Activated CD4-positive, alpha-beta T cell treated with anti-CD3 and anti-CD28 coated beads for 24 hours (primary cell): ENCODE data around the gene HSPG2.
A peak's percentile ranks its signal among the peaks of the same experiment; 100 is the strongest.
"Not testable (repeated sequence)": the region's sequence is repeated elsewhere in the genome, so short reads cannot be mapped to it uniquely, and the experiment has no call there.

ENCODE experiments used
- DNase-seq, 2 donors: peaks; one replicate each; pipeline ENCODE4 v3.0.0-alpha.2; 2020; ENCODE audit warnings: low read depth in 2 of 2

HSPG2 gene

DNA sequence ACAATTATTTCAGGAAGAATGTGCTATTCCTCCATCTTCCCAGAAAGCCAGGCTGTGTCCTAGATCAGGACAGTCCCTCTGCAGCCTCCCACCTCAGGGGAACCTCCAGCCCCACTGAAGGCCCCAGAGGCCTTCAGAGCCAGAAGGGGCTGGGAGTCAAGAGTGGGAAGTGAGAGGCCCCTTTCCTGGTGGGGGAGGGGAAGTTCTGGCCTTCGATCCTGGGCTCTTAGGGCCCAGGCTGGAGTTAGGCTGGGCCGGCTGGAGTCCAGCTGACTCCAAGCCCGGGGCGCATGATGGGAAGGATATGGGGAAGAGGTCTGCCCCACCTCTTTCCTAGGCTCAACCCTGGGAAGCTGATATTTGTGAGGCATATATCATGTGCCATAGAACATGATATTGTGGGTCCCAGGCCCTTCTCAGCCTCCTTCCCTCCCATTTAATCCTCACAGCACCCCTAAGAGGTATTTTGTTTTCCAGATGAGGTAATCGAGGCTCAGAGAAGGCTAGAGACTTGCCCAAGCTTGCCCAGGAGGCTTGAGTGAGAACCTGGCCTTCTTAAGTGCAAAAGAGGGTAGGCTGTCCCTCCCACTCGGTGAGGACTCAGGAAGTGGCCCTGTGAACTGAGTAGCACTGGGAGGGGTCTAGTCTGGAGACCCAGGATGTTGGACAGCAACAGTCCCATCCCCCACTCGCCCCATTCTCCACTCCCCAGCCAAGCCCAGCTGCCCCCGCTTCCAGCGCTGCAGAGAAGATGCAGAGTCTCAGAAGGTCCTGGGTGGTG, 18.6 kb upstream of the HSPG2 start:
- DNase-seq: no peak

DNA sequence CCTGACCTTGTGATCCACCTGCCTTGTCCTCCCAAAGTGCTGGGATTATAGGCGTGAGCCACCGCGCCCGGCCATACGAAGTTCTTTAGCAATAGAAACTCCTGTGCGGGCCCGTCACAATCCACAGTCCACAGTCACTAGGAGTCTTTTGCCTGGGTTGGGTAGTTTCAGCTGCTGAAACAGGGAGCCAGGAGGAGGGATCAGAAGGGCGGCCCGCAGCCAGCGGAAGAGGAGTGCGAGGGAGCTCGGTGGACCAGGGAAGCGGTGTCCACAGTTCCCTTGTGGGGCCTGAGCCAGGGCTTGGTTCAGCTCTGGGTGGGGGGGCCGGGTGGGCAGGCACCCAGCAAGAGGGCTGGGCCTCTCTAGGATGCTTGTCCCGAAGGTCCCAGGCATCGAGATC, 17.9 kb upstream of the HSPG2 start:
- DNase-seq: no peak

DNA sequence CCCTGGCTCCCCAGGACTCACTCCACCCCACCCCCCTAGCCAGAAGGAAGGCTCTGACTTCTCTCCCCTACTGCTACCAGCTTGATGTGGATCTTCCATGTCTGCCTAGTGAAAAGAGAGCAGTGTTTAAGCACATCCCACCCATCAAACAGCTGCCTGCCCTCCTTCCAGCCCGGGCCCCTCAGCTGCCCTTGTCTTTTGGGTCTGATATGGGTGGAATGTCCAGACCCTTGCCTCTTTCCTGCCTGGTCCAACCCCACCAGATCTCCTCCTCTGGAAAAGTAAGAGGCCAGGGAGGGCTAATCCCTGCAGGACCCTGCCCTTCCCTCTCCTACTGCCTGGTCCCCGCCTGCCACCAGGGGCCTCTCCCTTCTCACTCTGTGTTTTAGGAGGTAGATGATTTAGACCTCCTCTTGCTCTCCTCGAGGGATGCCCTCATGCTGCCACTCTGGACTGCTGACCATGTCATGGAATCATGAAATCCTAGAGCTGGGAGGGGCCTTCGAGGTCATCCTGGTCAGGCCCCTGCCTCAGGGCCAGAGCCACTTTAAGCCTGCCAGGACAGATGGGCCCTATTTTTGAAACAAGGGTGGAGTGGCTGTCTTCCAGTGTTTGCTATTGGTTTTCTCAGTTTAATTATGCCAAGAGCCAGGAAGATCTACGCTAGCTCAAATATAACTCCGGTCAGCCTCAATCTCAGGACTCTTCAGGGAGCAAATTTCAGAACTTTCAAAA, 15.8 kb upstream of the HSPG2 start:
- DNase-seq: no peak

DNA sequence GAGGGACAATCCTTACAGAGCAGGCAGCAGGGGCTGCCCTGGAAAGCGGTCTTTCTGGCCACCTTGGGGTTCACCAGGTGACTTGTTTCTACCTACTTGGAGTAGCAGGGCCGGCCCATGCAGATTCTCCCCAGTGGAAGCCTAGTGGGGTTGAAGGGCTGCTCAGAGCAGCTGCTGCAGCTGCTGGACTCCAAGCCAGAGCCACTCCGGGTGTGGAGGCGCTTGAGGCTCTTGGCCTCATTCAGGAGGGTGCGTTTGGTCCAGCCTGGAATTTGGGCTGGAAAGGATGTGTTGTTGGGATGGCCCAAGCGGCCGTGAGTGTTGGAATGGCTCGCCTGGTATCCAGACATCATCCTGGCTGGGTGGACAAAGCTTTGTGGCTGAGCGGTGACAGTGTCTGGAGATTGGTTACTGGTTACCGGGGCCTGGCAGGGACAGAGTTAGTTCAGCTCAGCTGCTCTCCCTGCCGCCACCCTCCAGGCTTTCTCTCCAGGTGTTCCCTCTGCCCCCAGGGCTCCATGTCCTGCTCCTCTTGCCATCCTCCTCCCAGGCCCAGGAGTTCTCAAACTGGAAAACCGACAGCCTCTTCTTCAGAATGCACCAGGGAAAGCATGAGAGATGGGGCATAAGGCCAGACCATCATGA, 14.2 kb upstream of the HSPG2 start:
- DNase-seq: no peak

DNA sequence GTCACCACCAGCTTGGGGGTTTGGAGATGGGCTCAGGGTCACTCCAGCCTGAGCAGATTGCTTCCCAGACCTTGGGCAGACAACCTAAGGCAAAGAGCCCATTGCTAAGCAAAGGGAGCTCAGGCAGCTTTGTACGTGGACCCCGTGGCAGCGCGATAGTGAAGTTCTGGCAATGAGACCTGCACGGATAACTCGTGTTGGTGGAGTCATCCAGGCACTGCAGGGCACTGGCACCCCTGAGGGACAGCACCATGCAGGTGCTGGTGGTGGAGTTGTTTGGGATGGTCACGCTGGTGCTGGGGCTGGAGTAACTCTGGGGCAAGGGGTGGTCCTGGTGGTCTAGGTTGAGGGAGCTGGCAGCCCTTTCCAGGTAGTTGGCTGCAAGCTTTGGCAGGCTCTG, 13.6 kb upstream of the HSPG2 start:
- no peak for DNase-seq

DNA sequence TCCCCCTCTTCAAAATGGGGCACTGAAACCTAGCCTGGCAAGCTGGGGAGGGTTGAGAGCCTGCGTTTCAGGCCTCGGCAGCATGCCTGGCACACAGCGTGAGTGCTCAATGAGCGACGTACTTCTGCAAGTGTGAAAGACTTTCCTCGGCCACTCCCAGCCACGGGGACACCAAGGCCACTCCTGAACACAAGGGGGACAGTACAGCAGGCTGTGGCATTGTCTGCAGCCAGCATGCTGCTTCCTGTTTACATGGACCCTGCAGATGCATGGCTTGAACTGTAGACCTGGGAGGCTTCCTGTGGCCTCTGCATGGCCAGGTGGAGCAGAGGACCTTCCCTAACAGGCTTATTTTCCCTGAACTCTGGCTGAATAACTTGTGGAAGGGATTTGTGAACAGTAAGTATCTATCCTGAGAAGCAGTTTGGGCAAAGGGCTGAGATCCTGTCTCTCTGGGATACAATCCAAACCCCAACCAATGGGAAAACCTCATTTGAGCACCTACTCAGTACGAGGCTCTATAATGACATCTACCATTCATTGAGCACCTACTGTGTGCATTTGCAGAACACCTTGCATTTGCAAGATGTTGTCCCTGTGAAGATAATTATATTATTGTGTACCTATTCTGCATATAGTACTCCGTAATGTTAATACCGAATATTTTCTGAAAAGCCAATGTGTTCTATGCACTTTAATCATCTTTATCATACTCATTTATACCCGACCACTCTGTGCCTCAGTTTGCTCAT, 9.9 kb upstream of the HSPG2 start:
- DNase-seq: no peak

DNA sequence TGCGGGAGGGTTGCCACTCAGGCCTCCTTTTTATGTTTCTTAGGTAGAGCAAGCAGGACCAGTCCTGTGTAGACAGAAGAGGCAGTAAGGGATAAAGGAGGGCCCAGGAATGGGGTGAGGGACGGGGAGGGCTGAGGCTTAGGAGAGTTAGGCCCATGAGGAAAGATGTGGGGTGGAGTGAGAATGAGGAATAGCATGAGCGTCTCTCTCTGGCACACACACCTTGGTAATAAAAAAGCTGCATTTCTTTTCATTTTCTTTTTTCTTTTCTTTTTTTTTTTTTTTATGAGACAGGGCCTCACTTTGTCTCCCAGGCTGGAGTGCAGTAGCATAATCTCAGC, 7.6 kb upstream of the HSPG2 start:
- DNase-seq: no peak

DNA sequence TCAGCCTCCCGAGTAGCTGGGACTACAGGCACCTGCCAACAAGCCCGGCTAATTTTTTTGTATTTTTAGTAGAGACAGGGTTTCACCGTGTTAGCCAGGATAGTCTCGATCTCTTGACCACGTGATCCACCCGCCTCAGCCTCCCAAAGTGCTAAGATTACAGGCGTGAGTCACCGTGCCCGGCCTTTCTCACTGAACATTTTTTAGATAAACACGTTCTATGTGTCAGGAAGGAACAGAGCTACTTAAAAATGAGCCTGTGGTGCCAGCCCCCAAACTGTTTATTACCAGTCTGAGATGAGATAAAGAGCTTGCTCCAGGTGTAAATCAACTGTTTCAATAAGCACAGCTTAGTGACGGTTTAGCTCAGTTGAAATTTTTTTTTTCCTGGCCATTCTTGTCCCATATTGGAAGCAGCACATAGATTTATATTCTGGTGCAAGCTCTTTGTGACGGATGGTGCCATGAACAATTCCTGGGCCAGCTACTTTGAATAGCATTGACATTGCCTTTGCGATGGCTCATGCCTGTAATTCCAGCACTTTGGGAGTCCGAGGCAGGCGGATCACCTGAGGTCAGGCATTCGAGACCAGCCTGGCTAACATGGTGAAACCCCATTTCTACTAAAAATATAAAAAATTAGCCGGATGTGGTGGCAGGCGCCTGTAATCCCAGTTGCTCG, 6.0 kb upstream of the HSPG2 start:
- DNase-seq: not testable (repeated sequence)

DNA sequence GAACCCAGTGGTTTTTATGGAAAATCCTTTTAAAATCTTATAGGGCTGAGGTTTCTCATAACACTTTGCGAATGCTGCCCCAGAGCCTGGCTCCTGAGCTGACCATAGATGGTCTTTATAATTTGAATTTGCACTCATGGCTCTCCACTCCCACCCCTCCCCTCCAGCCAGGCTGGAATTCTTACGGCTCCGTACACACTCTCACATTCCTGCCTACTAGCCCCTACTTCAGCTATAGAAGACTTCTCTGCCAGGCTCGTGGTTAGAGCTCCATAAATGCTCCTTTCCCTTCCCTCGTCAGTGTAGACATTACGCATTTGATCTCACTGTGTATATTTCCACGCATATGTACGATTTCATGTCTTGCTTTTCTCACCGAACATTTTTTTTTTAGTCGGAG, 5.4 kb upstream of the HSPG2 start:
- no peak for DNase-seq

DNA sequence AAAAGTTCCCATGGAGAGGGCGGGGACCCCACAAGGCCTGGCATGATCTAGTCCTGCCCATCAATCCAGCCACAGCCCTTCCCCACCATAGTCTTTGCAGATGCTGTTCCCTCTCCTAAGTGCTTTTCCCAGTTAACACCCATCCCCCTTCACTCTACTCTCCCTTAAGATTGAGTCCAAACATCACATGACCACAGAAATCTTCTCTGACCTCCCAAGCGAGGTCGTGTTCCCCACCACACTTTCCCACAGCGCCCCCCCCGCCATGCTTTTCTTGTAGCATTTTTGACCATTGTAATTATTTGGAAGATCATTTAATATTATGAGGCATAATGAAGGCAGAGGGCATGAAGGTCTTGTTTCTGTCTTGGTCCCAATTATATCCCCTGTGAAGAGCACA, 4.3 kb upstream of the HSPG2 start:
- no peak for DNase-seq

DNA sequence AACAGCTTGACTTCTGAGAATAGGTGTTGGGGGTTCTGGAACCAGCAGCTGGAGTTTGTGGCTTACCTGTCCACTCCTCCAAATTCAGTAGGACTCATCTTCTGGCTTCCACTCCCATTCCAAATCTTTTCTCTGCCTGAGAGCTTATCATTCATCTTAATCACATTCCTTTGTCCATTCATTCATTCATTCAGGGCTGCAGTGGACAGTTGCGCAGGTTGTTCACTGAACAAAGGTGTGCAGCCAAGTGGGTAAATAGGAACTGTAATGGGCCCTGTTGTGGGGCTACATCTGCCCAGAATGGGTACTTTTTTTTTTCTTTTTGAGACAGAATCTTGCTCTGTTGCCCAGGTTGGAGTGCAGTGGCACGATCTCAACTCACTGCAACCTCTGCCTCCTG, 3.4 kb upstream of the HSPG2 start:
- DNase-seq: no peak

DNA sequence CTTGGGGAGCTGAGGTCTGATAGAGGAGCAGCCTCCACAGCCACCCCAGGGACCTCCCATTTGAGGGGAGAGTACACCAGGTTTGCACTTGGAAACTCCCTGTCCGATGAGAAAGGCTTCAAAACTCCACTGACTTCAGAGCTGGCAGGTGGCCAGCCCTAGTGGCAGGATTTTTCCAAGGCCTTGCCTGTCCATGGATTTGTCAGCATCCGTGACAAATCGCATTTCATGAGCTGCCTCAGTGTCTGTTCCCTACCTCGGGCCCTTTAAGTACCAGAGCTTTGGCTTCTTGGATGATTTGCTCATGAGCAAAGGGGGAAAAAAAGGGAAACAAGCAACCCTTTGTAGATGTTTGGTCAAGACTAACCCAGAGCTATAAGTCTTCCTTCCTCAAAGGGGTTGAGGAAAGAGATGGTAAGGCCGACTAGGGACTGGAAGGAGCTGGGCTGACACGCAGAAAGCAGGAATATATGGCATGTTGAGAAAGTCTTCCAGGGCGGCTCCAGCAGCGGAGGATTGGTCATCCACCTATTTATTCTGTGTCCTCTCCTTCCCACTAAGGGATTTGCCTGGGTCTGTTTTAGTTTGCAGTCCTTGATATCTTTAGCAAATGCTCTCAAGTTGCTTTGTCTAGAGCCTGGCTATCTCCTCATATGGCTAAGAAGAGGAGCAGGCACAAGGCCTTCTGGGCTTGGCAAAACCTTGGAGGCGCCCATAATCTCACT, 2.7 kb upstream of the HSPG2 start:
- DNase-seq: no peak

DNA sequence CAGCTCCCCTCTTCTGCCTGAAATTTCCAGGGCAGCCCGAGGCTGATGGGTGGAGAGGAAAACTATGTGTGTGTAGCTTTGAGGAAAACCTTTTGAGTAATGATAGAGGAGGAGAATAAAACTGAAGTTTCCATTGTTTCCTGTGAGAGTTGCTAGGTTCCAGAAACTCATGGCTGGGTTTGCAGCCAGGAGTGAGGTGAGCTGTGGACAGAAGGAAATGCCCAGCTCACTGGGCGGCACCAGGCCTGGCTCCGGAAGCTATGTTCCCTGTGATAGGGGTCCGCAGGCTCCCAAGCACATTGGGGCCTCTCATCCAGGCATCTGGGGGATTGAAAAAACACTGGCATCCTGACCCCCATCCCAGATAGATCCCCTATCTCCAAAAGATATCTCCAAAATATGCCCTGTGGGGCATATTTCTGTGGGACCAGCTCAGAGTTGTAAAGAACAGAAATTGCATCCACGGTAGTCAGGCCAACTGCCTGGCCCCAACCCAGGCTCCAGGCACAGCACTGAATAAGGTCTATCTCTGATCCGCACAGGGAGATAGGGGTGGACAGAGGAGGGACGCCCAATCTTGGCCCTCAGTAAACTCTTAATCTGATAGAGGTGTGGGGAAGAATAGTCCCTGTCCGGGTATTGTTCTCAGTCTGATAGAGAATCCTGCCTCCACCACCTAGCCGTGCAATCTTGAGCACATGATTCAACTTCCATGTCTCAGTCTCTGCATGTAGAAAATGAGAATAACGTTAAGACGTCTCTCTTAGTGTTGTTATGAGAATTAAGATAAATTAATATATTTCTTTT, 1.8 kb upstream of the HSPG2 start:
- no peak for DNase-seq

DNA sequence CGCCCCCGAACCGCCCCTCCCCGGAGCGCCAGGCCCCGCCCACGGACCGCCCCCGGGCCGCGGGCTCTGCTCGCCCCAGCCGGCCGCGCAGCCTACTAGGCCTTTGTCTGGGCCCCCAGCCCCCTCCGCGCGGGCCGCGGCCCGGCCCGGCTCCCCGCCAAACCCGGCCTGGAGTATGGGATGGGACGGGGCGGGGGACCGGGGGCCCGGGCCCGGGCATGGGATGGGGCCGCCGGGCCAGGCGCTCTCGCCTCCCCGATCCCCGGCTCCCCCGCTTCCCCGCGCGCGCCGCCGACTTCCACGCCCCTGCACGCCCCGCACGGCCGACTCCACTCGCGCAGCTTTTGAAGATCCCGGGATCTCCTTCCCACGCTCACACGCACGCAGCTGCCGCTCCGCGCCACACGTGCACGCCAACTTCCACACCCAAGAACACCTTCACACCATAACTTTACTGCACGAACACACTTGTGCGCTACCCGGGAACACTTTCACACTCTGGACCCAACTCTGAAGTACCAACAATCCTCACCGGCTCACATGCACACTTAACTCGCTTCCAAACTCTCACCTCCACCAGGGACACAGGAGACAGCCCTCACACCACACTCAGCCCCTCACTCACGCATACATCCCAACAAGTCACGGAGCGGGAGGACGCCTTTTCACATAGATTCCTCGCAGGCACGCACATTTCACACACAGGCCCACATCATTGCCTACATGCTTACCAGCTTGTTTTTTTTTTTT, 437 bp upstream of the HSPG2 start:
- peak; percentile 54 to 57 for DNase-seq

DNA sequence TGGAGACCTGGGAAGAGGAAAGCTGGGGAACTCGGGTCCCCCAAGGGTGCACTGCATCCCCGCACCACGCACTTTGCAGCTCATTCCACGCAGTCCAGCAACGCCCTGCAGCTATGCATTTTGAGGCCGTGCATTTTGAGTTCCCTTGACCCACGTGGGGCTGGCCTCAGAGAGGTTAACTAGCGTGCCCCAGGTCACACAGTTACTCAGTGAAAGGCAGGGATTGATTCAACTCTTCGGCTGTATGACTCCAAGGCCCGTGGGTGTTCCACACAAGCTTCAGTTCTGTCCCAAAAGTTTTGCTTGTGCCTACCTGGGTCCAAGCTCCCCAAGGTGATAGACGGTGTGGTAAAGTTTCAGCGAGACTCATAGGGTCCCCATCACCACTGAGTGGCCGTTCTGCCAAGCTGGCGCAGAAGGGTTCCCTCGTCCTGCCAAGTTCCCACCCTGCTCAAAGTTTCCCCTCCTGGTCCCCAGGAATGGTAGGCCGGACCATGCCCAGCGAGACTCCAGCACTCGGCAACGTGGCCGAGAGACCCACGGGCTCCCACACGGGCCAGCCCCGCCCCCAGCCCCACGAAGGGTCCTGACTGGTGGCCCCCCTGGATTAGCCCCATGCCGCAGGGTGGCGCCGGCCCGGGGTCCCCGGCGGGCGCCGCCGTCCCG, 611 bp downstream of the HSPG2 start:
- DNase-seq: no peak

DNA sequence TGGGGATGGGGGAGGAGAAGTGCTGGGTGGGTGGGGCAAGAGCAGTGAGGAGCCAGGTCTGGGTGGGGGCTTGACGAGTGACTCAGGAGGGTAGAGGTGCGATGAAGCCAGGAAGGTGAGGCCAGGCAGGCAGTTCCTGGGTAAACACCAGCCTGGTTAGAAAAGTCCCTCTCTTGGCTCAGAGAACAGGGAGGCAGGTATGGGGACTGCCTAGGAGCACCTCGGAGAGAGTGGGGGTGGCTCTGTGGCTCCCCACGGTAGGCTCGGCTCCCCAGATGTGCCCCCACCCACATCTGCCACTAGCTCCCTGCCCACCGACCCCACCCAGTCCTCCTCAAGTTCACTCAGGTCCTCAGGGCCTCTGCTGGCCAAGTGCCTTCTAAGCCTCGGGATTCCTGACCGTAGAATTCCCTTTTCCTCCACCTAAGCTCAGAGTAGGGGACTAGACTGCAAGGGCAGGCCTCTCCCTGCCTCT, 1.2 kb downstream of the HSPG2 start:
- DNase-seq: no peak

DNA sequence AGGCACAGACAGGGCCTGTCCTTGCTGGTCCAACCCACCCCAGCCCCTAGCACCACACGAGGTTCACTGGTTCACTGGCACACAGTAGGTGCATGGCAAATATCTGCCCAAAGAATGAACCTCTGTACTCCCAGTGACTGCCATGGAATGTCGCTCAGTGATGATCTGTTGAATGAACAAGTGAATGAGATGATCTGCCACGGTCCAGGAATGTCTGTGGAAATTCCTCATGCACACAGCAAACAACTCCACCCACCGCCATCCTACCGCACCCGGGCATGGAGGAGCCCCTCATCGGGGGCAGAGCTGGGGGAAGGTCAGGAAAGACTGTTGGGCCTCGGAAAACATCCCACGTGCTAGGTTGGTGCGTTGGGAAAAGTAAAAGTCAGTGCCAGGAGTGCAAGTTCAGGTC, 1.7 kb downstream of the HSPG2 start:
- no peak for DNase-seq

DNA sequence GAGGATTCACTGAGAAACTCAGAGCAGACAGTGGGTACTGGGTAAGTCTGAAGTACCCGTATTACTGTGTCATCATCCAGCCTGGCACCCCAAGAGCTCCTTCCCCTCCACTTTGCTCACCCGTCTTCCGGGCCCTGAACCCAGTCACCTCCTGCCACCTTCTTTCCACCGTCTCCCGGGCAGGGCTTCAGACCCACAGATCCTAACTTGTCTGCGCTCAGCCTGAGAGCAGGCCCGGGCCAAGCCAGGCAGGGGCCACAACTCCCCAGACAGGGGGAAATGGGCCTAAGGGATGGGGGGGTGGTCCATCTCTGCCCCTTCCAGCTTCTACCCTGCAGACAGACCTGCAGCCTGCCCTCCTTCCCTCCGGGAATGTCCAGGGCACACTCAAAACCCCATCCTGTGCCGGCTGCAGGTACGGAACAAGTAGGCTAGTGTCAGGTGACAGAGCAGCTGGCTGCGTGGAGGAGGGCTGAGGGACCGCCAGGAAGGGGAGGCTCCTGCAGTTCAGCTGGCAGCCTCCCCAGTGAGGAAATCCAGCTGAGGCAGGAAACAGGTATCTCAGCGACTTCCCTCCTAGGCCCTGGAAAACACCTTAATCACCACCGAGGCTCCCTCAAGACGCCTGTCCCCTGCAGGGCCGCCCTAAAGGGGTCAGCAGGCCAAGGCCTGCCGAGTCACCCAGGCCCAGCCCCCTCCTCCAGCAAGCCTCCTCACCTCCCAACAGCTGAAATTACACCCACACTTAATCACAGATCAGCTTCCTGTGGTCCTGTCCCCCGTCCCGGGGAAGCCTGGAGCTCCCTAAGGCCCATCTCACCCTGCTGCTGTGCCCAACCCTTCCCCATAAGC, 3.5 kb downstream of the HSPG2 start:
- no peak for DNase-seq
